ENCODE results near the gene DLX5.

DNA sequence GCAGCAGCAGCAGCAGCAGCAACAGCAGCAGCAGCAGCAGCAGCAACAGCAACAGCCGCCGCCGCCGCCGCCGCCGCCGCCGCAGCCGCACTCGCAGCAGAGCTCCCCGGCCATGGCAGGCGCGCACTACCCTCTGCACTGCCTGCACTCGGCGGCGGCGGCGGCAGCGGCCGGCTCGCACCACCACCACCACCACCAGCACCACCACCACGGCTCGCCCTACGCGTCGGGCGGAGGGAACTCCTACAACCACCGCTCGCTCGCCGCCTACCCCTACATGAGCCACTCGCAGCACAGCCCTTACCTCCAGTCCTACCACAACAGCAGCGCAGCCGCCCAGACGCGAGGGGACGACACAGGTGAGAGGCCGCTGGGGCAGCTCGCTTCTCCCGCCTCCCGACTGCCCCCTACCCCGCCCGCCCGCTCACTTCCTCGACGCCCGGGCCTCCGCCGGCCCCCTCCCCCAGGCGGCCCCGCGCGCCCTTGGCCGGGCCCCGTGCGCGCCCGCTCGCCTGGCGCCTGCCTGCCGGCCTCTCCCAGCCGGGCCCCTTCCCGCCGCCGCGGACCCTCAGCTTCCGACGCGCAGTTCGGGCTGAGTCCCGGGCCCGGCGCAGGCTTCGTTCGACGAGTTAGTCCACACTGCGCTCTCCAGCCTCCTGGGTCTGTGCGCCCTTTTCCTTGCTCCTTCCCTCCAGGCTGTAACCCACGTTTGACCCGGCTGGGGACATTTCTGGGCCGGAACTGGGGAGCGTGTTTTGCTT is 18.4 kb downstream of the DLX5 start:
- TF ChIP-seq, protein P1, sequence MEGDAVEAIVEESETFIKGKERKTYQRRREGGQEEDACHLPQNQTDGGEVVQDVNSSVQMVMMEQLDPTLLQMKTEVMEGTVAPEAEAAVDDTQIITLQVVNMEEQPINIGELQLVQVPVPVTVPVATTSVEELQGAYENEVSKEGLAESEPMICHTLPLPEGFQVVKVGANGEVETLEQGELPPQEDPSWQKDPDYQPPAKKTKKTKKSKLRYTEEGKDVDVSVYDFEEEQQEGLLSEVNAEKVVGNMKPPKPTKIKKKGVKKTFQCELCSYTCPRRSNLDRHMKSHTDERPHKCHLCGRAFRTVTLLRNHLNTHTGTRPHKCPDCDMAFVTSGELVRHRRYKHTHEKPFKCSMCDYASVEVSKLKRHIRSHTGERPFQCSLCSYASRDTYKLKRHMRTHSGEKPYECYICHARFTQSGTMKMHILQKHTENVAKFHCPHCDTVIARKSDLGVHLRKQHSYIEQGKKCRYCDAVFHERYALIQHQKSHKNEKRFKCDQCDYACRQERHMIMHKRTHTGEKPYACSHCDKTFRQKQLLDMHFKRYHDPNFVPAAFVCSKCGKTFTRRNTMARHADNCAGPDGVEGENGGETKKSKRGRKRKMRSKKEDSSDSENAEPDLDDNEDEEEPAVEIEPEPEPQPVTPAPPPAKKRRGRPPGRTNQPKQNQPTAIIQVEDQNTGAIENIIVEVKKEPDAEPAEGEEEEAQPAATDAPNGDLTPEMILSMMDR (IDR thresholded peaks at IDR 0.05) = no peak
- no peak for TF ChIP-seq POLR2A (IDR thresholded peaks at IDR 0.05)
